IgD-negative memory B cell (primary cell): Measurements from ENCODE around the gene RNF4. TPM values are rescaled to one million over a fixed set of nuclear protein-coding genes. Genes with fewer than 3 reads are reported as not detected.
"Not testable (repeated sequence)": the region's sequence is repeated elsewhere in the genome, so short reads cannot be mapped to it uniquely, and the experiment has no call there.

Experiments
- H3K27ac Mint-ChIP-seq, 3 donors: one replicate each; pipeline ENCODE4 v1.8.0; 2020 to 2022; ENCODE audit warnings: mild to moderate bottlenecking in 3 of 3, mixed read lengths in 3 of 3, moderate library complexity in 1 of 3
- H3K27me3 Mint-ChIP-seq: one replicate; pipeline ENCODE4 v1.8.0; 2021; ENCODE audit warnings: mixed read lengths
- H3K36me3 Mint-ChIP-seq: one replicate; pipeline ENCODE4 v1.8.0; 2020; ENCODE audit warnings: mild to moderate bottlenecking, mixed read lengths
- H3K4me1 Mint-ChIP-seq, 3 donors: one replicate each; pipeline ENCODE4 v1.8.0; 2020 to 2022; ENCODE audit warnings: mixed read lengths in 3 of 3, mild to moderate bottlenecking in 1 of 3
- H3K4me3 Mint-ChIP-seq, 4 donors: one replicate each; pipeline ENCODE4 v1.8.0; 2020 to 2022; ENCODE audit warnings: mild to moderate bottlenecking in 4 of 4, mixed read lengths in 4 of 4, moderate library complexity in 3 of 4
- H3K9me3 Mint-ChIP-seq, 3 donors: one replicate each; pipeline ENCODE4 v1.8.0; 2020 to 2021; ENCODE audit warnings: mixed read lengths in 3 of 3, mild to moderate bottlenecking in 1 of 3
- polyA plus RNA-seq: library from polyadenylated mRNA; unstranded; fragments of 300-500 nt; fragmentation: Illumina TruSeq; gene quantifications from one replicate; pipeline ENCODE4 v1.2.3, GENCODE V29; 2021

The RNF4 gene
- polyA plus RNA-seq, 1 donor from 2014 or later: 94.0 TPM

DNA sequence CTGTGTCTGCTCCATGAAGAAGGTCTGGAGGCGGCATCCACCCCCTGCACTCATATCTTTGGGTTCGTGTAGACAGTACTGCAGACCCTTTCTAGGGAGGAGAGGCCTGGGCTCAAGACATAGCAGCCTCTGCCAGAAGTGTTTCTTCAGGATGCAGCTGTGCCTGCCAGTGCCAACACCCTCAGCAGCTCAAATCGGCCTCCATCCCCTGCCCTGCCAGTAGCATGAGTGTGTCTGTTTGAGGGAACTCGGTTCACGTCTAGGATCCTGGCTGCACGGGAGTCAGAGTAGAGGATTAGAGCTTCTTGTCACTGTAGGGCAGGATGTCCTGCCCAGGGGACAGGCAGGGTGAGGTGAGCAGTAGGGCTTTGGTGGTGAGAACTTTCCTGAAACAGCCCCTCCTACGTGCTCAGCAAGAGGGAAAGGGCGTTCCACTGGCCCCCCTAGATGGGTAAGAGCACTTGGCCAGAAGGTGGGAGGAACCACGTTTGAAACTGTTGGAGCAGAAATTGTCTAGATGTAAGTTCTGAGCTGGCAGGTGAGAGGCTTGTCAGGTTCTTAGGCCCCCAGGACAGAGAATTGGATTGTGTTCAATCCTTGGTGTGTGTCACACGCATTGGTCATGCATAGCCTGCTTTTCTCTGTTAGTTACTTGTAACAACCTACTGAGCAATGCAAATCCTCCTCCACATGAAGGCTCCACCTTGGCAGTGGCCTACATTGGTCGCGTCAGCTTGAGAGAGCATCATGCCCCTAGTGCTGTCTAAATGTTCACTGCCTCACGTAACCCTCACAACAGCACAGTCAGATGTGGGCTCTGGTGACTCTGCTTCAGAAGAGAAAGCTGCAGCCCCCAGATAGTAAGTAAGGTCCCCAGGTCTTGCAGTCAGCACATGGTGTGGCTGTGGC is 41.7 kb downstream of the RNF4 start:
- Mint-ChIP-seq H3K36me3 (peaks cover 3% of the 10 kb centered on the region), H3K27ac (peak overlapping the region; percentile 68 to 95 (median 73)), H3K9me3 (no peaks in the 10 kb centered on the region), H3K4me1 (peaks cover 18 to 25% (median 19%) of the 10 kb centered on the region in 3 donors), H3K4me3 (peak overlapping the region; percentile 36 to 82 (median 64)), H3K27me3 (peaks cover 3% of the 10 kb centered on the region)

GRCh38 chr4:2511645-2512131 is 42.8 kb downstream of the RNF4 start:
- H3K4me1 Mint-ChIP-seq: peaks cover 18 to 25% (median 19%) of the 10 kb centered on the region in 3 donors
- H3K4me3 Mint-ChIP-seq: peak overlapping the region; percentile 38 to 80 (median 70)
- peaks cover 3% of the 10 kb centered on the region for H3K36me3 Mint-ChIP-seq
- H3K27ac Mint-ChIP-seq: peak overlapping the region; percentile 85 to 98 (median 98)
- H3K27me3 Mint-ChIP-seq: peaks cover 3% of the 10 kb centered on the region
- no peaks in the 10 kb centered on the region for H3K9me3 Mint-ChIP-seq

- Mint-ChIP-seq H3K36me3 (peaks cover 3% of the 10 kb centered on the region), H3K4me1 (peaks cover 18 to 25% (median 19%) of the 10 kb centered on the region in 3 donors), H3K27me3 (peaks cover 3% of the 10 kb centered on the region), H3K4me3 (peak overlapping the region in 3 of 4 donors; percentile 62 to 80 (median 79)), H3K27ac (peak overlapping the region; percentile 85 to 98 (median 98)), H3K9me3 (no peaks in the 10 kb centered on the region)
Measured at GRCh38 chr4:2512396-2513135, 43.7 kb downstream of the RNF4 start.

- peak overlapping the region in 2 of 3 donors; percentile 13 to 71 for H3K27ac Mint-ChIP-seq
- not testable (repeated sequence) for H3K27me3 Mint-ChIP-seq, H3K9me3 Mint-ChIP-seq, H3K36me3 Mint-ChIP-seq, H3K4me3 Mint-ChIP-seq
- H3K4me1 Mint-ChIP-seq: peaks cover 18 to 22% (median 21%) of the 10 kb centered on the region in 3 donors
Measured at GRCh38 chr4:2514193-2514592, 45.3 kb downstream of the RNF4 start.

DNA sequence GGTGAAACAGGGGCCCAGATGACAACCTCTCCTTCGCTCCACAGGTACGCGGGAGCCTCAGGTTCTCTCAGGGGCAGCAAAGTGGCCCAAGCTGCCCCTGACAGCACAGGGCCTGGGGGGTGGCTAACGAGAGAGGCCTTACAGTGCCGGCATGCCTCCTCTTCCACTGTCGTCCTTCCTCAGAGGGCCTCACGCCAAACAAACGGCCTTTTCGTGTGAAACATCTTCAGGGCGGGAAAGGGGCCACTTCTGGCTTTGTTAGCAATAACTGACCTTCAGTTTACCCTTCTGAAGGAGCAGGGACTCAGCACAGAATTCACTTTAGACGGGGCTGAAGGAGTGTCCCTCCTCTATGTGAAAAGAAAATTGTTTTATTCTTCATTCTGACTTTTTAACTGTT is 46.0 kb downstream of the RNF4 start:
- peak overlapping the region in 1 of 3 donors; percentile 13 for H3K27ac Mint-ChIP-seq
- H3K27me3 Mint-ChIP-seq, H3K9me3 Mint-ChIP-seq, H3K36me3 Mint-ChIP-seq, H3K4me3 Mint-ChIP-seq: not testable (repeated sequence)
- peaks cover 18 to 21% (median 19%) of the 10 kb centered on the region in 3 donors for H3K4me1 Mint-ChIP-seq

- Mint-ChIP-seq H3K27me3 (peaks cover 3% of the 10 kb centered on the region), H3K27ac (peak overlapping the region in 1 of 3 donors; percentile 28), H3K4me1 (peaks cover 8 to 14% (median 9%) of the 10 kb centered on the region in 3 donors), H3K9me3 (no peaks in the 10 kb centered on the region), H3K4me3 (no peak overlapping the region), H3K36me3 (peaks cover 3% of the 10 kb centered on the region)
Measured at GRCh38 chr4:2515830-2516550, 47.1 kb downstream of the RNF4 start.

GRCh38 chr4:2516635-2517034 is 47.7 kb downstream of the RNF4 start:
- Mint-ChIP-seq H3K27me3 (peaks cover 3% of the 10 kb centered on the region), H3K27ac (peak overlapping the region in 1 of 3 donors; percentile 28), H3K36me3 (peaks cover 3% of the 10 kb centered on the region), H3K4me3 (no peak overlapping the region), H3K4me1 (peaks cover 6 to 12% (median 7%) of the 10 kb centered on the region in 3 donors), H3K9me3 (no peaks in the 10 kb centered on the region)

GRCh38 chr4:2526559-2526958 is 57.7 kb downstream of the RNF4 start:
- H3K9me3 Mint-ChIP-seq: peaks cover 0 to 2% (median 0%) of the 10 kb centered on the region in 3 donors
- H3K36me3 Mint-ChIP-seq: no peaks in the 10 kb centered on the region
- no peak overlapping the region for H3K4me3 Mint-ChIP-seq
- H3K4me1 Mint-ChIP-seq: peaks cover 0 to 2% (median 0%) of the 10 kb centered on the region in 3 donors
- H3K27ac Mint-ChIP-seq: no peak overlapping the region
- no peaks in the 10 kb centered on the region for H3K27me3 Mint-ChIP-seq

DNA sequence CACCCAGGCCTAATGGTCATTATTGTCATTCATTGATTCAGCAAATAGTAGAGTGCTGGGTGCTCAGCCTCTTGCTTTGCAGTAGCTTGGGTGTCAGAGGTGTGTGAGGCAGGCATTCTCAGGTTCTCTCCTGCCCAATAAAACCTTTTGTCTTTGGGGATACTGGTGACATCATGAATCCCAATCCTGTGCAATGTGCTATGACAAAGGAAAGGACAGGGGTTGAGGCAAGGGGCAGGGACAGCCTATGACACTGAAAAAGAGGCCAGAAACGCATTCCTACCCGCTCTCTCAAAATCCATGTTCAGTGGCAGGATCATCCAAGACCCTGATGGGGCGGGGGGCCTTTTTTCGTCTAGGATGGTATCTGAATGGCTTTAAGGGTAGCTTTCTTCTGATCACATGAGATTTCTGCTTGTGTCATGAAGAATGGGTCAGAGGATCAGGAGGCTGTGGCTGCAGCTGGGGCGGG is 66.0 kb downstream of the RNF4 start:
- Mint-ChIP-seq H3K27me3 (no peaks in the 10 kb centered on the region), H3K9me3 (no peaks in the 10 kb centered on the region), H3K27ac (peak overlapping the region in 2 of 3 donors; percentile 85 to 94), H3K4me3 (peak overlapping the region; percentile 77 to 95 (median 91)), H3K36me3 (no peaks in the 10 kb centered on the region), H3K4me1 (peaks cover 4 to 12% (median 8%) of the 10 kb centered on the region in 3 donors)

DNA sequence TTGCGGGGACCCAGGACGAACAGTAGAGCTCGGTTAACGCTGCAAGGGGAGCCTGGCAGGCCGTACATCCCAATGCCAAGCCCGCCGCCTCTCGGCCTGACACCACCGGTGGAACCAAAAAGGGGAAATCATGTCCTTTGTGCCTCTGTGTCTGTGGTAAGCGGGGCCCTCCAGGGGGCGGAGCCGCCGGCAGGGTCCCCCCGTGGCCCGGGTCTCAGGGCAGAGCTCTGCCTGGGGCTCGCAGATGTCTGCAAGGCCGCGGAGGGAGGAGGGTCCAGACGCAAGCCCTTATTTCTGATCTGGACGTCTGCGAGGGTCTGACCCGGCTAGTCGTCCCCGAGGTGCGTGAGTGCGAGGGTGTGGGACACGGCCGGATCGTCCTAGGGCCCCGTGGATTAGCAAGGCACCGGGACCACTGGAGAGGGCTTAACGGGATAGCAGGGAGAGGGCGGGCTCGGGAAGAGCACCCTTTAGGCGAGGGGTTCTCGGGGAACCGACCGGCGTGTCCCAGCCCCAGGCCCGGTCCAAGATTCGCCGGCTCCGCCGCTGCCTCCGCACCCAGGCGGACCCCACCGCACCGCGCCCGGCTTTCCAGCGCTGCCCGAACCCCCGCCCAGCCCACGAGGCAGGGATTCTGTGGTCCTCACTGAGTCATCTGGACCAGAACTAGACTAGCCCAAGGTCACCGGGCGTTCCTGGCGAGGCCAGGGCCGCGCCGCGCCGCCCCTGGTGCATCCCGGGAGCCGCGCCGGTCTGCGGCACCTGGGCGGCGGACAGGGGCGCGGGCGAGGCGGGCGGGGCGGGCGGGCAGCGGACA is 66.7 kb downstream of the RNF4 start:
- peak overlapping the region; percentile 84 to 96 (median 85) for H3K27ac Mint-ChIP-seq
- peak overlapping the region; percentile 77 to 95 (median 91) for H3K4me3 Mint-ChIP-seq
- no peaks in the 10 kb centered on the region for H3K27me3 Mint-ChIP-seq
- H3K36me3 Mint-ChIP-seq: no peaks in the 10 kb centered on the region
- peaks cover 4 to 12% (median 8%) of the 10 kb centered on the region in 3 donors for H3K4me1 Mint-ChIP-seq
- no peaks in the 10 kb centered on the region for H3K9me3 Mint-ChIP-seq

GRCh38 chr4:2536193-2537010 is 67.5 kb downstream of the RNF4 start, which contains the start of gene FAM193A:
Gene FAM193A, plus strand, starts transcription at chr4:2536647. Its CDS starts 269 bp downstream, at chr4:2536916.
- Mint-ChIP-seq H3K27me3 (no peaks in the 10 kb centered on the region), H3K27ac (peak within 1 kb of the TSS; percentile 88 to 98 (median 96)), H3K4me3 (peak within 1 kb of the TSS; percentile 88 to 98 (median 95)), H3K4me1 (peaks cover 4 to 12% (median 8%) of the 10 kb centered on the region in 3 donors), H3K36me3 (no peaks in the 10 kb centered on the region), H3K9me3 (no peaks in the 10 kb centered on the region)

GRCh38 chr4:2537011-2537830 is 68.3 kb downstream of the RNF4 start:
- Mint-ChIP-seq H3K9me3 (no peaks in the 10 kb centered on the region), H3K4me1 (peaks cover 4 to 12% (median 8%) of the 10 kb centered on the region in 3 donors), H3K27ac (peak overlapping the region; percentile 86 to 98 (median 88)), H3K27me3 (no peaks in the 10 kb centered on the region), H3K36me3 (no peaks in the 10 kb centered on the region), H3K4me3 (peak overlapping the region; percentile 88 to 98 (median 94))
